Liver (tissue), 9 donors: ENCODE results near the gene JMJD1C. TPM values are rescaled to one million over a fixed set of nuclear protein-coding genes. Genes with fewer than 3 reads are reported as not detected.

ENCODE experiments used
- DNase-seq: peaks from one replicate; pipeline ENCODE4 v3.0.0-alpha.2; 2017; ENCODE audit warnings: low spot score
- H3K27ac ChIP-seq, 2 donors: one replicate each; pipeline ENCODE4 v1.7.0; 2013; ENCODE audit warnings: inconsistent platforms in 2 of 2, low read length in 2 of 2, control low read depth in 1 of 2, low read depth in 1 of 2, mild to moderate bottlenecking in 1 of 2
- H3K27me3 ChIP-seq, 4 donors: one replicate each; pipeline versions ENCODE4 v1.6.1 to v1.7.0; 2013; ENCODE audit warnings: low read length in 3 of 4, inconsistent platforms in 1 of 4, mild to moderate bottlenecking in 1 of 4, moderate library complexity in 1 of 4; ENCODE audit not compliant: control insufficient read depth in 4 of 4, insufficient read depth in 4 of 4
- H3K36me3 ChIP-seq, 4 donors: one replicate each; pipeline versions ENCODE4 v1.6.1 to v1.7.0; 2013; ENCODE audit warnings: low read length in 3 of 4, mild to moderate bottlenecking in 3 of 4, low read depth in 1 of 4, moderate library complexity in 1 of 4; ENCODE audit not compliant: control insufficient read depth in 4 of 4, insufficient read depth in 3 of 4
- H3K4me1 ChIP-seq, 4 donors: one replicate each; pipeline versions ENCODE4 v1.6.1 to v1.7.0; 2013; ENCODE audit warnings: low read length in 3 of 4, mild to moderate bottlenecking in 3 of 4, moderate library complexity in 1 of 4; ENCODE audit not compliant: control insufficient read depth in 4 of 4, insufficient read depth in 4 of 4
- H3K4me3 ChIP-seq, 3 donors: one replicate each; pipeline versions ENCODE4 v1.6.1 to v1.7.0; 2013; ENCODE audit warnings: low read length in 3 of 3, control low read depth in 1 of 3, low read depth in 1 of 3, mild to moderate bottlenecking in 1 of 3
- H3K9ac ChIP-seq, 2 donors: one replicate each; pipeline ENCODE4 v1.7.0; 2013; ENCODE audit warnings: low read length in 2 of 2, mild to moderate bottlenecking in 2 of 2, moderate library complexity in 2 of 2, control low read depth in 1 of 2, low read depth in 1 of 2
- H3K9me3 ChIP-seq, 4 donors: one replicate each; pipeline versions ENCODE4 v1.6.1 to v1.7.0; 2013; ENCODE audit warnings: low read length in 3 of 4; ENCODE audit not compliant: control insufficient read depth in 4 of 4
- ATF3 ChIP-seq: IDR thresholded peaks from 2 replicates; pipeline ENCODE4 v1.6.1; 2016; ENCODE audit warnings: antibody characterized with exemption
- CTCF ChIP-seq: fragments of 150-350 bp; IDR thresholded peaks from 2 replicates; pipeline ENCODE4 v1.5.1; 2017; ENCODE audit warnings: improper control_type of control experiment, low read depth, low read length; ENCODE audit not compliant: missing input control
- EGR1 ChIP-seq, 2 donors: IDR thresholded peaks; 2 replicates each; pipeline ENCODE4 v1.6.1; 2016 to 2018; ENCODE audit warnings: antibody characterized with exemption in 2 of 2, low read depth in 2 of 2
- FOXA1 ChIP-seq: IDR thresholded peaks from 2 replicates; pipeline ENCODE4 v1.6.1; 2016; ENCODE audit warnings: antibody characterized with exemption
- FOXA2 ChIP-seq: IDR thresholded peaks from 2 replicates; pipeline ENCODE4 v1.6.1; 2016; ENCODE audit warnings: antibody characterized with exemption
- GABPA ChIP-seq, 2 donors: IDR thresholded peaks in 1 of 2; conservative IDR thresholded peaks in 1 of 2; 2 replicates each; pipeline ENCODE4 v1.6.1; 2016; ENCODE audit warnings: antibody characterized with exemption in 2 of 2, mild to moderate bottlenecking in 1 of 2, moderate library complexity in 1 of 2
- HNF4A ChIP-seq, 2 donors: conservative IDR thresholded peaks; 2 replicates each; pipeline ENCODE4 v1.6.1; 2016; ENCODE audit warnings: antibody characterized with exemption in 2 of 2, mild to moderate bottlenecking in 2 of 2
- HNF4G ChIP-seq: IDR thresholded peaks from 2 replicates; pipeline ENCODE4 v1.6.1; 2016; ENCODE audit warnings: antibody characterized with exemption
- JUND ChIP-seq, 2 donors: IDR thresholded peaks; 2 replicates each; pipeline ENCODE4 v1.6.1; 2016; ENCODE audit warnings: antibody characterized with exemption in 2 of 2
- MAX ChIP-seq: IDR thresholded peaks from 2 replicates; pipeline ENCODE4 v1.6.1; 2016; ENCODE audit warnings: antibody characterized with exemption
- NR2F2 ChIP-seq: IDR thresholded peaks from 2 replicates; pipeline ENCODE4 v1.6.1; 2016; ENCODE audit warnings: antibody characterized with exemption
- RAD21 ChIP-seq, 2 donors: IDR thresholded peaks; 2 replicates each; pipeline ENCODE4 v1.6.1; 2016; ENCODE audit warnings: antibody characterized with exemption in 2 of 2, mild to moderate bottlenecking in 2 of 2
- REST ChIP-seq: IDR thresholded peaks from 2 replicates; pipeline ENCODE4 v1.6.1; 2016; ENCODE audit warnings: antibody characterized with exemption, mild to moderate bottlenecking
- RXRA ChIP-seq, 2 donors: IDR thresholded peaks; 2 replicates each; pipeline ENCODE4 v1.6.1; 2017 to 2018; ENCODE audit warnings: antibody characterized with exemption in 2 of 2, mild to moderate bottlenecking in 1 of 2
- SP1 ChIP-seq: IDR thresholded peaks from 2 replicates; pipeline ENCODE4 v1.6.1; 2018; ENCODE audit warnings: antibody characterized with exemption, mild to moderate bottlenecking
- TAF1 ChIP-seq: conservative IDR thresholded peaks from 2 replicates; pipeline ENCODE4 v1.6.1; 2016; ENCODE audit warnings: antibody characterized with exemption, mild to moderate bottlenecking
- ZBTB33 ChIP-seq: IDR thresholded peaks from 2 replicates; pipeline ENCODE4 v1.6.1; 2016; ENCODE audit warnings: antibody characterized with exemption
- WGBS: extraction: QIAGEN DNeasy Blood & Tissue Kit; methylation state at CpG from one replicate; pipeline ENCODE4 v1.1.7; 2013; 5-methylcytosine and 5-hydroxymethylcytosine counted together
- polyA plus RNA-seq, 2 donors: library from polyadenylated mRNA; stranded (reverse) in 1 of 2; unstranded in 1 of 2; fragments of 200-250 nt in 1 of 2; fragments of >200 nt in 1 of 2; fragmentation: Nextera tagmentation in 1 of 2; extraction: Ambion mirVana in 1 of 2; gene quantifications; one replicate each; pipeline versions ENCODE4 v1.2.1 to v1.2.3, GENCODE V29; 2013 to 2015
- total RNA-seq, 2 donors: library from RNA; depleted of rRNA; stranded (reverse); fragments of >200 nt; gene quantifications; one replicate each; pipeline ENCODE4 v1.2.3, GENCODE V29; 2014
- donor health status: healthy.
- donor health status: healthy.
- donor health status: healthy.
- donor health status: healthy.
- donor health status: healthy.

Gene JMJD1C
- total and polyA plus RNA-seq, 4 donors: 11.0 to 93.1 (median 56.0) TPM

GRCh38 chr10:63413429-63413828 lies 52.3 kb downstream of the JMJD1C start:
- no peak overlapping the region for H3K27ac ChIP-seq
- peaks cover 2 to 22% (median 8%) of the 10 kb centered on the region in 4 donors for H3K4me1 ChIP-seq
- no peaks in the 10 kb centered on the region for H3K36me3 ChIP-seq
- H3K27me3 ChIP-seq: no peaks in the 10 kb centered on the region
- WGBS: 75% methylated on average over 3 of the region's 3 CpGs
- no peak overlapping the region for H3K9ac ChIP-seq
- no peak for DNase-seq
- H3K9me3 ChIP-seq: no peaks in the 10 kb centered on the region
- TF ChIP-seq EGR1 (IDR thresholded peaks at IDR 0.05; ENCODE audit: low read depth in 2 of 2) (no peak), FOXA1 (no peak), RAD21 (IDR thresholded peaks at IDR 0.05) (no peak), MAX (no peak), SP1 (no peak), FOXA2 (no peak)
- no peak overlapping the region for H3K4me3 ChIP-seq

- H3K4me1 ChIP-seq: peaks cover 2 to 16% (median 8%) of the 10 kb centered on the region in 4 donors
- H3K36me3 ChIP-seq: no peaks in the 10 kb centered on the region
- DNase-seq: no peak
- H3K27ac ChIP-seq: no peak overlapping the region
- H3K9me3 ChIP-seq: no peaks in the 10 kb centered on the region
- H3K27me3 ChIP-seq: no peaks in the 10 kb centered on the region
- no peak overlapping the region for H3K9ac ChIP-seq
- no peak for TF ChIP-seq HNF4A (conservative IDR thresholded peaks at IDR 0.05)
- 95% methylated on average over 5 of the region's 5 CpGs for WGBS
- H3K4me3 ChIP-seq: no peak overlapping the region
These were observed 53.5 kb downstream of the JMJD1C start for GRCh38 chr10:63412304-63412703.

GRCh38 chr10:63410633-63411032 lies 55.1 kb downstream of the JMJD1C start:
- no peaks in the 10 kb centered on the region for H3K9me3 ChIP-seq
- no peaks in the 10 kb centered on the region for H3K27me3 ChIP-seq
- DNase-seq: no peak
- WGBS: 96% methylated on average over 1 of the region's 1 CpG
- no peak overlapping the region for H3K4me3 ChIP-seq
- H3K9ac ChIP-seq: no peak overlapping the region
- no peak overlapping the region for H3K27ac ChIP-seq
- TF ChIP-seq RAD21 (IDR thresholded peaks at IDR 0.05): no peak
- TF ChIP-seq SP1: no peak
- TF ChIP-seq FOXA1: no peak
- TF ChIP-seq EGR1 (IDR thresholded peaks at IDR 0.05; ENCODE audit: low read depth in 2 of 2): no peak
- no peak for TF ChIP-seq MAX
- TF ChIP-seq HNF4G: no peak
- no peak for TF ChIP-seq RXRA (IDR thresholded peaks at IDR 0.05)
- no peak for TF ChIP-seq REST
- no peak for TF ChIP-seq GABPA (IDR thresholded peaks at IDR 0.05 in 1 of 2, conservative IDR thresholded peaks at IDR 0.05 in 1 of 2)
- TF ChIP-seq CTCF: no peak
- no peak for TF ChIP-seq FOXA2
- no peak for TF ChIP-seq ATF3
- TF ChIP-seq JUND (IDR thresholded peaks at IDR 0.05): no peak
- TF ChIP-seq TAF1: no peak
- TF ChIP-seq HNF4A (conservative IDR thresholded peaks at IDR 0.05): no peak
- TF ChIP-seq NR2F2: no peak
- TF ChIP-seq ZBTB33: no peak
- no peaks in the 10 kb centered on the region for H3K36me3 ChIP-seq
- peaks cover 2 to 6% (median 2%) of the 10 kb centered on the region in 4 donors for H3K4me1 ChIP-seq
